GM19025 (cell line): ENCODE results near the gene RTP5.

Experiments
- ATAC-seq: cut with Tn5 transposase; IDR thresholded peaks from one replicate; pipeline ENCODE4 v1.9.1; 2021; ENCODE audit warnings: mild to moderate bottlenecking, low read depth, moderate library complexity; ENCODE audit not compliant: unreplicated experiment

The RTP5 gene

DNA sequence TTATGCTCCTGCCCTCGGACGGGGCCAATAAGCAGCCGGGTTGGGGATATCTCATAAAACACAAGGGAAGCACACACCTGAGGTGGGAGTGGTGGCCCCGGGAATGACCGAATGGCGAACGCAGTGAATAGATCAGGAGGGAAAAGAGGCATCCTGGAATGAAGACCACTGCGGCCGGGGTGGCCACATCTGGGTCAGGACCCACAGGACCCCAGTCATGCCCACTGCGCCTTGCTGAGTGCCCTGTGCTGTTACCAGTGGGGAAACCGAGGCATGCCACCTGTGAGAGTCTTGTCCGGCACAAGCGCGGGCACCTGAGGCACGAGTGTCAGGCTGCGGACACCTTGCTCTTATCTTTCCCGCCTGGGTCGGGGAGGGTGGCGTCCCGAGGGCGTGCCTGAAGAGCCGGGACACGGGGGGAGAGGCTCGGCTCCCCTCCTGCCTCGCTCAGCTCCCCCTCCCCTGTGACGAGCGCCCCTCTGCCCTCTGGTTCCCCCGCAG is 12.4 kb upstream of the RTP5 start:
- ATAC-seq, result no peak

DNA sequence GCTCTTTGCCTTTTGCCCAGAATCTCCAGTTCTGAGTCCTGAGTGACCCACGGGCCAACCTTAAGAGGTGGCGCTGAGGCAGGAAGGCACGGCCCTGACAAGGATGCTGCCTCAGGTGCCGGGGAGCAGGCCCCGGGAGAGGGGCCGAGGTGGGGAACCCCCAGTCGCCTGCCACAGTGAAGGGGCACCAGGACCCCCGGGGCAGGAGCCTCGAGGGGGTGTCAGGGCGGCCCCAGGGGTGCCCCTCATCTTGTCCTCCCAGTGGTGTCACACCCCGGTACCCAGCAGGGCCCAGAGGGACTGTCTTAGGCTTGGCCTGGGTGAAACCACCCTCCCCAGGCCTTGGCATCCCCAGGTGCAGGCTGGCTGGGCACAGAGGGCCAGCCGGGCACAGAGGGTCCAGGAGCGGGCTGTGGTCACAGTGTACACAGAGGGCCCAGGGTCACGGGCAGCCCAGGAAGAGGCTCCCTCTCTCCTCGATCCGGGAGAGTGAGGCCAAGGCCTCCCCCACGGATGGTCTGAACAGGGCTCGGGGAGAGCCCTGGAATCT is 11.9 kb upstream of the RTP5 start:
- ATAC-seq, result no peak

DNA sequence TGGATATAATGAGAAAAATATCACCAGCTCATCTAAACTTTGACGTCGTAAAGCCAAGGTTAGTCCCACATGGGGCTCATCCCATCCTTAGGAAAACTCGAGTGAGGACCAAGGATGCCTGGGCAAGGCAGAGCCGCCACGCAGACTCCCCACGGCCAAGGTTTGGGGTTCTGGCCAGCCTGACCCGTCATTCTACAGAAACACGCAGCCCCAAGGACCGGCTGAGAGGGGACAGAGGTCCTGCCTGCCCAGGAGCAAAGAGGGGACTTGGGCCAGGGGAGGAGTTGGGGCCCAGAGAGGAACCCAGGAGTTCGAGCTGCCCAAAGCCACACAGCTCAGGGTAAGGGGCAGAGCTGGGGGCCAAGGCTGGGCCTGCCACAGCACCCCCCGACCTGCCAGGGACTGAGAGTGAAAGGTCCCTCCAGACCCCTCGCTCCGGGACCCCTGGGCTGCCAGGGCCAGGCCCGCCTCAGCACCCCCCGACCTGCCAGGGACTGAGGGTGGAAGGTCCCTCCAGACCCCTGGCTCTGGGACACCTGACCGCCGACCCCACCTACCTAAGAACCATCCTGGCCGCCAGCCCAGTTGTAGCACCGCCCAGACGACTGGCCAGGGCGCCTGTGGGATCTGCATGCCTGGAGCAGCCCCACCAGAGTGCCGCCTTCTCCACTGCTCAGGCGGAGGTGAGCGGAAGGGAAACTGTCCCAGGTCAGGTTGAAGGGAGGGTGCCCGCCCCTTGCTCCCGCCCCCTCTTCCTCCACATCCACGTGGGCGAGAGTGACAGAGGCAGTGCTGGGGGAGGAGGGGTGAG is 11.1 kb upstream of the RTP5 start, which contains the start of gene PDCD1:
PDCD1 (minus strand) TSS at position 689 of the 811 bp plus-strand sequence; CDS start at position 633, 56 bp downstream.
- peak; percentile 36 for ATAC-seq

DNA sequence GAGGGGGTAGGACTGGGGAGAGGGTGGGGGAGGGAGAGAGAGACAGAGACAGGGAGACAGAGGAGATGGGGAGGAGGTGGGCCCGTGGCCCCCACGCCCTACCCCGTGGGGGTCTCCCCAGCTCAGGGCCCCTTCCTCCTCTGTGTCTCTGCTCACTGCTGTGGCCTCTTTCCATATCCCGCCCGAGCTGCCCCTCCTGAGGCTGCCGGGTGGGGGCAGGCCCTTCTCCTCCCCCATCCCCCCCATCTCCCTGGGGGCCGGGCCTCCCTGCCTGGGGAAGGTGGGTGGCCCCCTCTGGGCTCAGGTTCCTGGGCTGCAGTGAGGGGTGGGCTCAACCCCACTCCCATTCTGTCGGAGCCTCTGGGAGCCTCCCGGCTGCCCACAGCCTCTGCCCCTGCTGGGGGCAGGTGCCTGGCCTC is 10.5 kb upstream of the RTP5 start:
- ATAC-seq, result peak; percentile 20

DNA sequence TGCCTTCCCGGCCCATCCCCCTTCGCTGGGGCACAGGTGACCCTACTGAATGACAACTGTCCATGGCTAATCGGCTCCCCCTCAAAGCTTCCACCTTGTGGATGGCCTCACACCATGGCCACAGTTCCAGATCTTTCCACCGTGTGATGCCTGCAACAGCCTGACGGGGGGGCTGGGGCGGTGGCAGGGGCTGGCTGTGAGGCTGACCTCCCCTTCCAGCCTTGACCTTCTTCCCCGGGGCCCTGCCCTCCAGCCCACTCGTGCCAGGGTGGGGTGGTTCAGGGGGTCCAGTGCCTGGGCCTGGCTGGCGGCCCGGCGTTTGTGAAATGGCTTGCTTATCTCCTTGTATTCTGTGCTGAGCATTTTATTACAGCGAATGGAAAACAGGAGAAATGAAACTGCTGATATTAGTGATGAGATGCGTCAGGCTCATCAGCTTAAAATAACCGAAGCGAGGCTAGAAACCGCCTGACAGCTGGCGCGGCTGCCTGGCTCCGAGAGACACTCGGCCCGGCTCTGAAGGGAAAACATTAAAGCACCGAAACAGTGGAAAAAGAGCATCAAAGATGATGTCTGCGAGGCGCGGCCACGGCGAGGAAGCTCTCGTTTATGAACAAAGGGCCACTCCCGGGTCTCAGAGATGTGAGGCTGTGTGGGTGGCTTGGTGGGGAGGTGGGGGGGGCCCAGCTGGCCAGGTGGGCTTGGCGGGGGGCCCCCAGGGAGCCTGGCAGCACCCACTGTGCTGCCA is 9.9 kb upstream of the RTP5 start:
- no peak for ATAC-seq

DNA sequence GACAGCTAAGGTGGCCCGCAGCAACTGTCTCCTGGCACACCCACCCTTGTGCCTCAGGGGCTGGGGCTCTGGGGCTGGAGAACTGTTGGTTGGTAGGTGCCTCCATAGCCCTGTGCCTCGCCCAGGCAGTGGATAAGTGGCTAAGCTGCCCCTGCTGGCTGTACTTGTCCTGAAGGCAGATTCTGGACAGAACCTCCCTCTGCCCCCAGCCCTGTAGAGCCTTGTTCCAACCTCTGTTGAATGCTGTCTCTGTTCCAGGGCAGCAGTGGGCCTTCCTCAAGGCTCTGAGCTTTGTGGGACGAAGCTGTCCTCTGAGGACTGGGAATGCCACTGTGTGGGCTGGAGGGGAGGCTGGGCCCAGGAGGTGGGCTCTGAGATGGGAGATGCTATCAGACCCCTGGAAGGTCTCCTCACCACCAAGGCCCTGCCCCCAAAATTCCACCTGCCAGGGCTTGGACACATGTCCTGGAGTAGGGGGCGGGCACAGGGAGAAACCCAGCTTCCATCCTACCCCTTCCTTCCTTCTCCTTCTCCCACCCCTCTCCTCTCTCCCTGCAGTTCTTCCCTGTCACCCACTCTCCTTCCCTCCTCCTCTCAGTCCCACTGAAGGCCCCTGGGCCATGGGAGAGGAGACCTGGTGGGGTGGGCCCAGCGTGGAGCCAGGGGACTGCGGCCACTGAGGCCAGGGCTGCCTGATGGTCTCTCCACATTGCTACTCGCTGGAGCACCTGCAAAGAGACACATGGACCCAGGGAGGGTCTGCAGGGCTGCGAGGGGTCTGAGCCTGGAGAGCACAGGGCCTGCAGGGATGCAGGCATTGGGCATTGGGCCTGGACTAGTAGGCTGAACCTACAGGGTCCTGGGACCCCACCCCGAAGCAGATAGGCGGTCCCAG is 9.1 kb upstream of the RTP5 start:
- no peak for ATAC-seq

DNA sequence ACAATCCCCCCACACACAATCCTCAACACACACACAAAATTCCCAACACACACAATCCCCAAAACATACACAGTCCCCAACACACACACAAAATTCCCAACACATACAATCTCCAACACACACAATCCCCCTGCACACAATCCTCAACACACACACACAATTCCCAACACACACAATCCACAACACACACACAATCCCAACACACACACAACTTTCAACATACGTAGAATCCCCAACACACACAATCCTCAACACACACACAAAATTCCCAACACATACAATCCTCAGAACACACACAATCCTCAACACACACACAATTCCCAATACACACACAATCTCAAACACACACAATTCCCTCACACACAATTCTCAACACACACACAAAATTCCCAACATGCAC is 8.3 kb upstream of the RTP5 start:
- no peak for ATAC-seq

DNA sequence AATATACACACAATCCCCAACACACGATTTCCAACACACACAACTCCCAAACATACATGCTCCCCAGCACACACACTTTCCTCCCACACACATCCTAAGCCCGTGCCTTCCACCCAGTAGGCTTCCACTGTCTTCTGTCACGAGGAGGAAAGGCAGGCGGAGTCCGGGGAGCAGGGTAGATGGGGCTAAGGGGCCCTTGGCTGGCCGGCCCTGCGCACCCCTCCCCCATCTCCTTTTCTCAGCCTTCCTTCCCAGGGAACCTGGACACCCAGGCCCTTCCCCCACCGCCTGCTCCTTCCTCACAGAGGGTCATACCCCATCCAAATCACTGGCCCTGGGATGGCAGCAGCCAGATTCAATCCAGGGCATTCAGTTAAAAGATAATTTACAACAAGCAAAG is 7.4 kb upstream of the RTP5 start:
- no peak for ATAC-seq

DNA sequence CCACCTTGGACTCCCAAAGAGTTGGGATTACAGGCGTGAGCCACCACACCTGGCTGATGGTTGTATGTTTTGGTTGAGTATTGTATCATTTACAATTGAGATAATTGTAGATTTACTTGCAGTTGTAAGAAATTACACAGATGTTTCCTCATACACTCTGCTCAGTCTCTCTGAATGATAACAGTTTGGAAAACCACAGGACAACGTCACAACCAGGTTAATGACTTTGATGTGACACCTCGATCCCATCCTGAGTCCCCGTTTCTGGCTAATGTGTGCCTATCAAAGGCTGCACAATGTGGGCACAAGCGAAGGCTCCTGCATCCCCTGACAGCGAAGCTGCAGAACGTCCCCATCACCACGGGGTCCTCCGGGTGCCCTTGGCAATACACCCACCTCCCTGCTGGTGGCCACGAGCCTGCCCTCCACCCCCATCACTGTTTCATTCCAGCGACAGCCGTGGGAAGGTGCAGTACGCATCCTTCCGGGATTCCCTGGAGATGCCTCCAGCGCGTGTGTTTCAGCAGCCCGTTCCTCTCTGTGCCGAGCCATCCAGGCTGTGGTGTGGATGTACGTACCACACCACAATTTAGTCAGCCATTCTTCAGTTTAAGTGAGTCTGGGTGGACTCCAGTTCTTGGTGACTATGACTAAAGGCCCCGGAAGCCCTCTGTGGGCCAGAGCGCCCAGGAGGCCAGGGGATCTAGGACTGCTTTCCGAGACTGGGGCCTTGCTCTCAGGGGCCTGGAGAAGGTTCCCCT is 6.6 kb upstream of the RTP5 start:
- ATAC-seq, result no peak

DNA sequence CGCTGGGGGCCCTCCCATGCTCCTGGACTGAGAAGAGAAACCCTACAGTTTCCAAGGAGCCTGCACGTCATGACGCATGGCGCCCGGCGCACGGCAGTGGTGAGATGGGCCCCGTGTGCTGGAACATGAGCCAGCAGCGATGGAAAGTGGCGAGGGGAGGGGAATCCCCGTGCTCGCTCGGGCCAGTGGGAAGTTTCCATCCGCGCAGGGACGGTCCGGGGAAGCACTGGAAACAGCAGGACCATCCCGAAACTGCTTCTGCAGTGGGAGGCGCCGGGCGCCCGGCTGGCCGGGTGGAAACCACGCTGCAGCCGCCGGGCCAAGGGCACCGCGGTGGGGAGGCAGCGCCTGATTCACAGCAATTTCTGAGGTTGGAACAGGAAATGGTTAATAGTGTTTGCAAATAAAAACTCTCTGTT is 6.0 kb upstream of the RTP5 start:
- no peak for ATAC-seq

DNA sequence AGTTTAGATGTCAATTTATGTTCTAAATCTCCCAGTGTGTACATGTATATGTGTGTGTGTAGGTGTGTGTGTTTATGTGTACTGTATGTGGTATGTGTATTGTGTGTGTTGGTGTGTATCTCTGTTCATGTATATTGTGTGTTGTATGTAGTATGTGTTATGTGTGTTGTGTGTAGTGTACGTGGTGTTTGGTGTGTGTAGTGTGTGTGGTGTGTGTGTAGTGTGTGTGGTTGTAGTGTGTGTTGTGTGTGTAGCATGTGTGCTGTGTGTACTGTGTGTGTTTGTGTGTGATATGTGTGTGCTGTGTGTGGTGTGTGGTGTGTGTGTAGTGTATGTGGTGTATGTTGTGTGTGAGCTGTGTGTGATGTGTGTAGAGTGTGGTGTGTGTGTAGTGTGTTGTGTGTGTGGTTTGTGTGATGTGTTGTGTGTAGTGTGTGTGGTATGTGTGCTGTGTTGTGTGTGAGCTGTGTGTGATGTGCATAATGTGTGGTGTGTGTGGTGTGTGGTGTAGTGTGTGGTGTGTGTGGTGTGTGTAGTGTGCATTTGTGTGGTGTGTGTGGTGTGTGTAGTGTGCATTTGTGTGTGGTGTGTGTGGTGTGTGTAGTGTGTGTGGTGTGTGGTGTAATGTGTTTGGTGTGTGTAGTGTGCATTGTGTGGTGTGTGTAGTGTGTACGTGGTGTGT is 5.2 kb upstream of the RTP5 start:
- no peak for ATAC-seq

DNA sequence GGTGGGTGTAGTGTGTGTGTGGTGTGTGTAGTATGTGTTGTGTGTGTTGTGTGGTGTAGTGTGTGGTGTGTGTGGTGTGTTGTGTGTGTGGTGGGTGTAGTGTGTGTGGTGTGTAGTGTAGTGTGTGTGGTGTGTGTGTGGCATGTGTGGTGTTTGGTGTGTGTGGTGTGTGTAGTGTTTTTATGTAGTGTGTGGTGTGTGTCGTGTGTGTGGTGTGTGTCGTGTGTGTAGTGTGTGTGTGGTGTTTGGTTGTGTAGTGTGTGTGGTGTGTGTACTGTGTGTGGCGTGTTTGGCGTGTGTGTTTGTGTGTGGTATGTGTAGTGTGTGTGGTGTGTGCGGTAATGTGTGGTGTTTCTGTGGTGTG is 4.7 kb upstream of the RTP5 start:
- no peak for ATAC-seq

DNA sequence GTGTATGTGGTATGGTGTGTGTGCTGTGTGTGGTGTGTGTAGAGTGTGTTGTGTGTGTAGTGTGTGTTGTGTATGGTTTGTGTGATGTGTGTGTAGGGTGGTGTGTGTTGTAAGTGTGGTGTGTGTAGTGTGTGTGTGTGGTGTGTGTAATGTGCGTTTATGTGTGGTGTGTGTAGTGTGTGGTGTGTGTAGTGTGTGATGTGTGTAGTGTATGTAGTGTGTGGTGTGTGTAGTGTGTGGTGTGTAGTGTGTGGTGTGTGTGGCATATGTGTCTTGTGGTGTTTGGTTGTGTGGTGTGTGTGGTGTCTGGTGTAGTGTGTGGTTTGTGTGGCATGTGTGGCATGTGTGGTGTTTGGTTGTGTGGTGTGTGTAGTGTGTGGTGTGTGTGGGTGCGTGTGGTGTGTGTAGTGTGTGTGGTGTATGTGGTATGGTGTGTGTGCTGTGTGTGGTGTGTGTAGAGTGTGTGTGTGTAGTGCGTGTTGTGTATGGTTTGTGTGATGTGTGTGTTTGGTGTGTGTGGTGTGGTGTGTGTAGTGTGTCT is 4.0 kb upstream of the RTP5 start:
- no peak for ATAC-seq

DNA sequence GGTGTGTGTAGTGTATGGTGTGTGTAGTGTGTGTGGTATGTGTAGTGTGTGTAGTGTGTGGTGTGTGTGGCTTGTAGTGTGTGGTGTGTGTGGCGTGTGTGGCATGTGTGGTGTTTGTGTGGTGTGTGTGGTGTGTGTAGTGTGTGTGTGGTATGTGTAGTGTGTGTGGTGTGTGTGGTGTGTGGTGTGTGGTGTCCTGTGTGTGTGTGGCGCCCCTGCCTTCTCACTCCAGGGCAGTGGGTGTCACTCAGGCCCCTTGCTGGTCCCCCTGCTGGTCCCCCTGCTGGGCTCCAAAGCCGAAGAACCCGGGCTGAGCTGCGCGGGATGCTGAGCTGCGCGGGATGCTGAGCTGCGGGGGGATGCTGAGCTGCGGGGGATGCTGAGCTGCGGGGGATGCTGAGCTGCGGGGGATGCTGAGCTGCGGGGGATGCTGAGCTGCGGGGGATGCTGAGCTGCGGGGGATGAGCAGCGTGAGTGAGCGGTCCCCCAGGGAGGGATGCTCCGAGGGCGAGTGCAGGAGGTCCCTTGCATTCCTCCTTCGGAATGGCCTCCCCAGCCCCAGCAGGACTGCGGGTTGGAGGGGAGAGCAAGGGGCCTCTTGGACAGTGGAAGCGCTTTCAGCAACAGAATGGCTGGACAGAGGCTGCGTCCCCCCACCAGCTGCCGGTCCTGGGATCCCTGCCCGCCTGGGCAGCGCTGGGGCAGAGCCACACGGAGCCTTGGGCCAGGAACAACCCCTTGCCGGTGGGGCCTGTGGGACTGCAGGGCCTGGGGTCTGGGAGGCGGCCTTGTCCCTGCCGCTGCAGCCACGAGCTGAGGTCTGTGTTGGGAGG is 3.4 kb upstream of the RTP5 start:
- ATAC-seq, result no peak

DNA sequence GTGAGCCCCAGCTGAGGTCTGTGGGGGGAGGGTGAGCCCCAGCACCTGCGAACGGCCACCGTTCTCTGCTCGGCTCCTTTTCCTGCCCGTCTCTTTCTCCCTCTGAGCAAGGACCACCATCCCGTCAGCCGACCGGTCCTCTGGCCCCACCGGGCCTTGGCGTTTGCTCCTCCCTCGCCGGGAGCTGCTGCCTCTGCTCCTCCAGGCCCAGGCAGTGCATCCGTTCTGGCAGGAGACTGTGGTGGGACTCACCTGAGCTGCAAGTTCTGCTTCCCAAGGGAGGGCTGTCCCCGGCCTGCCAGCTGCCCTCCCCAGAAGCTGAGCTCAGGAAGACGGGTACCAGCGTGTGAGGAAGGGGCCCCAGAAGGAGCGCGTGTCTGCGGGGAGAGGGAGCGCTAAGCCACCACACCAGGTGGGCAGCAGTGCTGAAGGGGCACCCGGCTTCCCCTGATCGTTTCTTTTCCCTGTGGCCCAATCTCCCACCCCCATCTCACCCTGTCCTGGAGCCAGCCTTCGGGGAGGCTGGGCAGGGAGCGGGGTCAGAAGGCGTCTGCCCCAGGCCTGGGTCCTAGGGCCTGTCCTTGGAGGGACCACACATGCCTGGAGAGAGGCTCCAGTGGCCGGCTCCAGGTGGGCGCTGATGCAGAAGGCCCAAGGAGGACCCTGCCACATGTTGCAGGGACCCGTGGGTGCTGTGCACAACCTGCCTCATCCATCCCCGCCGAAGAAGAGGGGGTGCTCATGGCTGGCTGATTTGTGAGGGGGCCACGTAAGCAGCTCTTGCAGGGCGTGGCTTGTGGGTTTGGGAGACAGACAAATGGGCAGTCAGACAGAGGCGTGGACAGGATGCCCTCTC is 2.5 kb upstream of the RTP5 start:
- ATAC-seq, result no peak

DNA sequence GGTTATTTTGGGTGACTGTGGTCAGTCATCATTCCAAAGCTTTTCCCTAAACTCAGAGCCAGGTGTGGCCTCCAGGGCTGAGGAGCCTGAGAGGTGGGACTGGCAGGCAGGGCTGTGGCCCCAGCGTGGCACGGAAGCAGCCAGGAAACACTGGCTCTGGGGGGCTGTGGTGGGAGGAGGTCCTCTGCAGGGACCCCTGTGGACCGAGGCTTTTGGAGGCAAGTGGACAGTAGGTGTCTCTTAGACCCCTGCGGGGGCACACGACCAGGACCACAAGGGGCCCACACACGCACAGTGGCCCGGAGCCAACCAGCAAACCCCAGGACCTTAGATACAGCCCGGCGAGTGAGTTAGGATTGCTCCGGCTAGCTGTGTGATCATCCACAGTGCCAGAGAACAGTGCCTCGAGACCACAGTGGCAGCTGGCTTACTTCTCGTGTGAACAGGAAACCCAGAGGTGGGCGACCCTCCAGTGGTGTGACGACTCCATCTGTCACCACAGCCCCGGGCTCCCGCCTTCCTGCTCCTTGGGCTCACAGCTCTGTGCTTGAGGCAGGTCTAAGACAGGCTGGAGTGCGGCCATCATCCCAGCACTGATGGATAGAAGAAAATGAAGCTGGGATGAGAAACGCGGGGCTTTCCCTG is 1.6 kb upstream of the RTP5 start:
- no peak for ATAC-seq

DNA sequence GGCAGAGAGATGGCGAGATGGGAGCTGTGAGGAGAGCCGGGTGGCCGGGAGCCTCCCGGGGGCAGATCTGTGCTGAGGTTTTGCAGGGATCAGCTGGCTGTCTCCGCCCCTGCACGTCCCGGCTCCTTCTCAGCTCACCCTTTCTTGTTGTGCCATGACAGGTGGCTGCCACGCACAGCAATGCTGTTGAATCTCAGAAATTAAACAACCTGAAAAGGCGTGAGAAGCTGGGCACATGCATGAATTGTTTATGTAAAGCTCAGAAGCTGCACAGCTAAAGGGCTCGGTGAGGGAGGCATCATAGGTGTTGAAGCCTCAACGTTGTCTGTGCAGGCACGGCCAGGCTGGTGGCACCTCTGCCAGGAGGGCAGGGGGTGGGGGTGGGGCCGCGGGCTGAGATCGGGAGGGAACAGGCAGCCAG is 858 bp upstream of the RTP5 start:
- no peak for ATAC-seq
